AG09309 (cell line): ENCODE data around the gene DHX35.

ENCODE experiments used
- DNase-seq: peaks from one replicate; pipeline ENCODE4 v3.0.0-alpha.2; 2010; ENCODE audit warnings: low read depth
- H3K4me3 ChIP-seq: 2 replicates; pipeline ENCODE4 v1.5.1; 2011; ENCODE audit warnings: mild to moderate bottlenecking, low read depth, low read length, moderate library complexity; ENCODE audit not compliant: control insufficient read depth
- CTCF ChIP-seq: IDR thresholded peaks from 2 replicates; pipeline ENCODE4 v1.5.1; 2011; ENCODE audit warnings: mild to moderate bottlenecking, low read depth, low read length, inconsistent platforms; ENCODE audit not compliant: insufficient read depth, control insufficient read depth; ENCODE audit errors: missing control alignments

Gene DHX35

DNA sequence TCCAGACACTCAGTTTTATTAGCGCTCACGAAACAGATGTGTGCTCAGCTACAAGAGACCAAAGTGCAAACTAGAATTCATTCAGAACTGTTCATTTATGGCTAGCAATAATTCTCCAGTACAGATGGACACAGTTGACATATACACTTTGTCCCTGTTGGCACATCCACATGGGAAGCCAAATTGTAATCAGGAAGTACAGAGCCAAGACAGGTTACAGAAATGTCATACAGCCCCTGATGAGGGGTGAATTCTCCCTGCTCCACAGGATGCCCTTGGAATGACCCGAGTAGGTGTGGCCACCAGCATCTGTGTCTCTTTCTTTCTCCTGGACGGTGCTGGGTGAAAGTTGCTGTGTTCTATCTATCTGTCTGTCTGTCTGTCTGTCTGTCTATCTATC, 7.6 kb downstream of the DHX35 start:
- H3K4me3 ChIP-seq: no peak overlapping the region
- no peak for DNase-seq
- TF ChIP-seq CTCF: no peak

- no peak overlapping the region for H3K4me3 ChIP-seq
- peak; percentile 69 for DNase-seq
- no peak for TF ChIP-seq CTCF
Measured at GRCh38 chr20:38970302-38970701, 8.2 kb downstream of the DHX35 start.

DNA sequence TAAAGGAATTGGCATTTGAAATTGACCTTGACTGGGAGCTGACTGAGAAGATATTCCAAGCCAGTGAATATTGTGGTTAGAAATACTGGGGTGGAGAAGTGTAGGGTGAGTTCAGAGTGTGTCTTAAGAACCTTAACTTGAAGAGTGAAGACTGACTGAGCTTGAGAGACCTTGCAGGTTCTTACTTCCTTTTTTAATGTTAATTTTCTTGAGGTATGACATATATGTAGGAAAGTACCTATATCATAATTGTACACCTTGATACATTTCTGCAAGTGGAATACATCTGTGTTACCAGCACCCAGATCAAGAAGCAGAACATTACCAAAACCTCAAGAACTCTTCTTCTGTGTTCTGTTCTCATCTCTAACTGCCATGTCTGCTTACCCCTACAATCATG, 11.0 kb downstream of the DHX35 start:
- H3K4me3 ChIP-seq: no peak overlapping the region
- TF ChIP-seq CTCF: no peak
- no peak for DNase-seq

DNA sequence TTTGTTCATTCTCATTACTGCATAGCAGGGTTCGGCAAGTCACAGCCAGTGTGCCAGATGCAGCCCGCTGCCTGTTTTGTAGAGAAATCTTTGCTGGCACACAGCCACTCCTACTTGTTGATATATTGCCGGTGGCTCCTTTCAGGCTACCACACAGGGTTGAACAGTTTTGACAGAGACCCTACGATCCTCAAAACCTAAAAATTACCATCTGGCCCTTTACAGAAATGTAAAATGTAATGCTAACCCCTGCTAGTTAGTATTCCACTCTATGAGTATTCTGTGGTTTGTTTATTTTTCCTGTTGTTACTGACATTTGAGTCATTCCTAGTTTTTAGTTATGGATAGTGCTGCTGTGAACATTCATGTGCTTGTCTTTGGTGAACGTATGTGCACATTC, 11.5 kb downstream of the DHX35 start:
- no peak overlapping the region for H3K4me3 ChIP-seq
- no peak for DNase-seq
- TF ChIP-seq CTCF: no peak

- TF ChIP-seq CTCF: no peak
- no peak overlapping the region for H3K4me3 ChIP-seq
- DNase-seq: no peak
Measured at GRCh38 chr20:38975539-38976120, 13.5 kb downstream of the DHX35 start.

DNA sequence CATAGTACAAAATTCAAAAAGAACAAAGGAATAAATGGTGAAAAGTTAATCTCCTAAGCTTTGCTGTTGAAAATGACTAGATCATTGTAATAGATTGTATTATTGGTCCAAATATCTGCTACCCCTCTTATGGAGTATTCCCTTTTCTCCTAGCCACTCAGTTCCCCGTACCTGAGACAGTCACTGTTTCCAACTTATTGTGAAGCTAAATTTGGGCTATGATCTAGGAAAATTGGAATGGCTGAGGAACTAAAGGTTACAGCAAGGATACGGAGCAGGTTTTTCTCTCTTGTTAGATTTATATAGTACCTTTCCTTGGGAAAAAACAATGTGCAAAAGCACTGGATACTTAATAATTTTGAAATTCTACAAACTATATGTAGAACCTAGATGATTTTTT, 17.3 kb downstream of the DHX35 start:
- no peak for TF ChIP-seq CTCF
- no peak overlapping the region for H3K4me3 ChIP-seq
- no peak for DNase-seq

GRCh38 chr20:38979842-38980241, 17.7 kb downstream of the DHX35 start:
- no peak for DNase-seq
- TF ChIP-seq CTCF: no peak
- H3K4me3 ChIP-seq: no peak overlapping the region
